GM18508 (cell line): ENCODE data around the gene RNF44.

ENCODE experiments used
- ATAC-seq: cut with Tn5 transposase; IDR thresholded peaks from one replicate; pipeline ENCODE4 v1.9.1; 2021; ENCODE audit warnings: moderate number of reproducible peaks; ENCODE audit not compliant: insufficient read depth, unreplicated experiment

Gene RNF44

GRCh38 chr5:176524987-176525386 lies 12.2 kb downstream of the RNF44 start:
- no peak for ATAC-seq

- no peak for ATAC-seq
Measured at GRCh38 chr5:176524138-176524537, 13.1 kb downstream of the RNF44 start.

- ATAC-seq = no peak
Measured at GRCh38 chr5:176521699-176522263, 15.4 kb downstream of the RNF44 start.

GRCh38 chr5:176521286-176521685 lies 15.9 kb downstream of the RNF44 start:
- ATAC-seq = no peak

- ATAC-seq = no peak
Measured at GRCh38 chr5:176519810-176520720, 17.1 kb downstream of the RNF44 start.

GRCh38 chr5:176517053-176517661 lies 20.0 kb downstream of the RNF44 start:
- ATAC-seq = no peak

- no peak for ATAC-seq
Measured at GRCh38 chr5:176515396-176515795, 21.8 kb downstream of the RNF44 start.

- ATAC-seq = no peak
Measured at GRCh38 chr5:176514244-176514950, 22.8 kb downstream of the RNF44 start.

- no peak for ATAC-seq
Measured at GRCh38 chr5:176513788-176514187, 23.4 kb downstream of the RNF44 start.

- ATAC-seq = no peak
Measured at GRCh38 chr5:176508603-176509002, 28.6 kb downstream of the RNF44 start.

GRCh38 chr5:176507911-176508310 lies 29.3 kb downstream of the RNF44 start:
- ATAC-seq = no peak

GRCh38 chr5:176503496-176503895 lies 33.7 kb downstream of the RNF44 start:
- no peak for ATAC-seq

- ATAC-seq = no peak
Measured at GRCh38 chr5:176501333-176501732, 35.9 kb downstream of the RNF44 start.

GRCh38 chr5:176500511-176500910 lies 36.7 kb downstream of the RNF44 start:
- no peak for ATAC-seq

- ATAC-seq = no peak
Measured at GRCh38 chr5:176499273-176499672, 37.9 kb downstream of the RNF44 start.

- no peak for ATAC-seq
Measured at GRCh38 chr5:176497852-176498251, 39.4 kb downstream of the RNF44 start.

- ATAC-seq = no peak
Measured at GRCh38 chr5:176492431-176492830, 44.8 kb downstream of the RNF44 start.

- no peak for ATAC-seq
Measured at GRCh38 chr5:176491901-176492300, 45.3 kb downstream of the RNF44 start.

GRCh38 chr5:176491101-176491502 lies 46.1 kb downstream of the RNF44 start:
- ATAC-seq = no peak

GRCh38 chr5:176490301-176490700 lies 46.9 kb downstream of the RNF44 start:
- no peak for ATAC-seq

- no peak for ATAC-seq
Measured at GRCh38 chr5:176489077-176489476, 48.1 kb downstream of the RNF44 start.
